A673 (cell line): ENCODE results near the gene OLIG1. TPM values are rescaled to one million over a fixed set of nuclear protein-coding genes. Genes with fewer than 3 reads are reported as not detected.

Source experiments
- BruUV-seq: library from RNA; stranded (reverse); fragments of 400-500 nt; replicated peaks from 2 replicates; lab custom pipeline; 2021; lab: Mats Ljungman, UMichigan
- CTCF ChIA-PET: fragments of 300-600 bp; sonication (Branson Sonifier 250); formaldehyde crosslinking; loops from one replicate; lab custom pipeline; 2022; ENCODE audit warnings: antibody characterized with exemption; lab: Charles Lee
- POLR2A ChIA-PET: fragments of 300-600 bp; sonication (Branson Sonifier 250); formaldehyde crosslinking; loops from one replicate; lab custom pipeline; 2022; ENCODE audit warnings: antibody characterized with exemption; ENCODE audit not compliant: low non-redundant PET; lab: Charles Lee
- DNase-seq: peaks from one replicate; pipeline ENCODE4 v3.0.0-alpha.2; 2015; ENCODE audit warnings: low spot score
- H3K27ac ChIP-seq: fragments of 200-600 bp; sonication (generic); 2 replicates; pipeline ENCODE4 v1.5.1; 2016; ENCODE audit warnings: mixed run types, low read depth, mild to moderate bottlenecking, mixed read lengths, antibody characterized with exemption, low read length; ENCODE audit not compliant: poor library complexity, severe bottlenecking
- H3K27me3 ChIP-seq: fragments of 200-600 bp; sonication (generic); replicated peaks from 2 replicates; pipeline ENCODE4 v1.6.1; 2017; ENCODE audit warnings: mixed run types, low read depth, mild to moderate bottlenecking, mixed read lengths, antibody characterized with exemption, low read length; ENCODE audit not compliant: insufficient read depth, poor library complexity
- H3K36me3 ChIP-seq: fragments of 200-600 bp; sonication (generic); 2 replicates; pipeline ENCODE4 v1.6.1; 2016; ENCODE audit warnings: mixed run types, mild to moderate bottlenecking, mixed read lengths, antibody characterized with exemption, low read length; ENCODE audit not compliant: insufficient read depth, poor library complexity, severe bottlenecking
- H3K4me1 ChIP-seq: fragments of 200-600 bp; sonication (generic); 2 replicates; pipeline ENCODE4 v1.6.1; 2017; ENCODE audit warnings: mixed run types, mild to moderate bottlenecking, mixed read lengths, antibody characterized with exemption, low read length; ENCODE audit not compliant: insufficient read depth, poor library complexity, severe bottlenecking
- H3K4me3 ChIP-seq: fragments of 200-600 bp; sonication (generic); 2 replicates; pipeline ENCODE4 v1.5.1; 2016; ENCODE audit warnings: low read depth, mixed run types, mild to moderate bottlenecking, mixed read lengths, low read length; ENCODE audit not compliant: poor library complexity, severe bottlenecking
- H3K9me3 ChIP-seq: fragments of 200-600 bp; sonication (generic); 2 replicates; pipeline ENCODE4 v1.6.1; 2016; ENCODE audit warnings: mixed run types, low read depth, mild to moderate bottlenecking, mixed read lengths, antibody characterized with exemption, low read length; ENCODE audit not compliant: poor library complexity, severe bottlenecking
- CTCF ChIP-seq: fragments of 300-800, 200-600 bp; sonication (generic); conservative IDR thresholded peaks from 2 replicates; pipeline ENCODE4 v1.5.1; 2017; ENCODE audit warnings: low read depth, mild to moderate bottlenecking, antibody characterized with exemption, low read length, moderate library complexity, mixed read lengths
- EZH2 ChIP-seq: fragments of 200-600 bp; sonication (generic); IDR thresholded peaks from 2 replicates; pipeline ENCODE4 v1.6.1; 2017; ENCODE audit warnings: borderline replicate concordance, low read depth, mild to moderate bottlenecking, mixed read lengths, antibody characterized with exemption, low read length; ENCODE audit not compliant: poor library complexity, severe bottlenecking
- intact Hi-C: fragments of 100-400 bp; cut with micrococcal nuclease; formaldehyde crosslinking; loops from one replicate; pipeline ENCODE4 v1.10.0; 2022; ENCODE audit not compliant: unreplicated experiment
- total RNA-seq: library from RNA; stranded (reverse); gene quantifications from 2 replicates; pipeline ENCODE4 v1.2.3, GENCODE V29; 2021

OLIG1 gene
- total RNA-seq, 1 experiment from 2014 or later = not detected

DNA sequence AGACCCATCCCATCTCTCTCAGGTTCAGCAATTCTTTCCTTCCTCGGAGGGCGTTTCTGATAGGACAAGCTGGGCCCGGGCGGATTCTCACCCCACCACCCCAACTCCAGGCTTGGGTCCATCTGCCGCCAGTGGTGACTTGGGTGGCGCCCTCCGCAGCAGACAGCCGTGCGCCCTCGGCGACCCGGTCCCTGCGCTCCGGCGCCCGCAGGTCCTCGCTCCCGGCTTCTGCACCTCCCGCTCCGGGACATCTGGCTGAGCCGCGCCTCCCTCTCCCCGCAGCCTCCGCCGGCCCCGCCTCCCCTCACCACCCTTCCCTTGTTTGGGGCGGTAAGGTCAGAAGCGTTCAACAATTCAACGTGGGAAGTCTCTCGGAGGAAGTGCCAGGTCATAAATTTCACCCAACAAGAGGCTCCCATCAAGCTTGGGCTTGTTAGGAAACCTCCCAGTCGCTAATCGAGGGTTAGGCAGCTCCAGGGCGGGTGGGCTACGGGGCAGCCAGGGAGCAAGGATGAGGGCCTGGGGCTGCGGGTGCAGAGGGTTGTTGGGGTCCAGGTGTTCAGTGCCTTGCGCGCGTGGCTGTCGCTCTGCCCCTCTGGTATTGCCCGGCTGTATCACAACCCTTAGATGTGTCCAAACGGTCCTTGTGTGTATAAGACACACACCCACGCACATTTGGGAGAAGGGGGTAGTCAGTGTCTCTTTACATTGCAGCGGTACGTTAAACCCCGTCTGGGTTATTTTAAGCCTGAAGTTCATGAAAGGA is 39.8 kb downstream of the OLIG1 start:
- CTCF ChIA-PET = no interaction called here

GRCh38 chr21:33110340-33110715 is 40.4 kb downstream of the OLIG1 start:
- ChIA-PET POLR2A (no interaction called here), CTCF (no interaction called here)
- peaks cover 97% of the 10 kb centered on the region for H3K27me3 ChIP-seq
- no peaks in the 10 kb centered on the region for H3K9me3 ChIP-seq
- TF ChIP-seq CTCF = no peak
- TF ChIP-seq EZH2 = no peak
- no peak overlapping the region for H3K27ac ChIP-seq
- intact Hi-C loops = no loop called here
- no TSS peak for BruUV-seq
- H3K36me3 ChIP-seq = no peaks in the 10 kb centered on the region
- H3K4me3 ChIP-seq = no peak overlapping the region
- no peak for DNase-seq
- H3K4me1 ChIP-seq = no peaks in the 10 kb centered on the region

More for the DNA sequence above, 39.8 kb downstream of the OLIG1 start:
- no peak overlapping the region for H3K4me3 ChIP-seq
- POLR2A ChIA-PET = no interaction called here
- no peaks in the 10 kb centered on the region for H3K36me3 ChIP-seq
- no TSS peak for BruUV-seq
- TF ChIP-seq CTCF (no peak), EZH2 (no peak)
- no peaks in the 10 kb centered on the region for H3K4me1 ChIP-seq
- peaks cover 97% of the 10 kb centered on the region for H3K27me3 ChIP-seq
- intact Hi-C loops = no loop called here
- H3K27ac ChIP-seq = no peak overlapping the region
- no peaks in the 10 kb centered on the region for H3K9me3 ChIP-seq
- no peak for DNase-seq

- no peak for DNase-seq
- H3K4me1 ChIP-seq = no peaks in the 10 kb centered on the region
- TF ChIP-seq CTCF (no peak), EZH2 (no peak)
- H3K27me3 ChIP-seq = peaks cover 97% of the 10 kb centered on the region
- ChIA-PET POLR2A (no interaction called here), CTCF (no interaction called here)
- BruUV-seq = no TSS peak
- no peak overlapping the region for H3K27ac ChIP-seq
- intact Hi-C loops = no loop called here
- no peaks in the 10 kb centered on the region for H3K9me3 ChIP-seq
- no peaks in the 10 kb centered on the region for H3K36me3 ChIP-seq
- H3K4me3 ChIP-seq = no peak overlapping the region
Measured at GRCh38 chr21:33111577-33111976, 41.6 kb downstream of the OLIG1 start.
